ENCODE data around the gene KRT6A.

KRT6A gene

DNA sequence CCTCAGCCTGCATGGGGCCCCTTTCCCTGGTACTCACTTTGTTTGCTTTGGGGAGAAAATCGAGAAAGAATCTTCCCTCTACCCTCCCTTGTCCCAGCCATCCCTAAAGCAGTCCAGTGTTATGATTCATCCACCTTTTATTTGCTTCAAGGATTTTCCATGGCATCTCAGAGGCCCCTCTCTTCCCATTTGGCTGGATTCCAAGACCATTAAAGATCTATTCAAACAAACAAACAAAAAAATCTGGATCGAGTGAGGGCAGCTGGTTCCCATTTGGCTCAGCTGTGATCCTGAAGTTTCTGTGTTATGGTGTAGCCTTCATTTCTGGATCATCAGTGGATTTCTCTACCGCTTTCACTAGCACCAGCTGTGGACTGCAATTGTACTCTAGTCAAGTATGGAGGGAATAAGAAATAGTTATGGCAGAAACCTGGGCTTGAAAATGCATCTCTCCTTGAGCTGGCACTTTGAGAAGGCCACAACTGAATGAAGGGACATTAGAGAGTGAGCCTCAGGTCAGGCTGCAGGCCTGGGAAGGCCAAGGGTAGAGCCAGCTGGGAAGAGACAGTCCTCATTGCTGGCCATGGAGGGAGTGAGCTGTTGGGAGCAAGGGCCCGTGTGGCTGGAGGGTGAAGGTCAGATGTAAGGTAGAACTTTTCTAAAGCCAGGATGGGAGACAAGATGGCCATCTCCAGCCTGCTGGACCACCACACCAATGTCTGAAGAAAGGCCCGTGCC, 46.2 kb upstream of the KRT6A start:
- Histone ChIP-seq H3K4me1 (peaks cover 0 to 25% (median 3%) of the 10 kb centered on the region in 4 donors), H3K4me3 (no peak overlapping the region), H3K27me3 (no peaks in the 10 kb centered on the region), H3K27ac (no peak overlapping the region), H3K36me3 (no peaks in the 10 kb centered on the region), H3K9me3 (no peaks in the 10 kb centered on the region)
- TF ChIP-seq, protein P1, sequence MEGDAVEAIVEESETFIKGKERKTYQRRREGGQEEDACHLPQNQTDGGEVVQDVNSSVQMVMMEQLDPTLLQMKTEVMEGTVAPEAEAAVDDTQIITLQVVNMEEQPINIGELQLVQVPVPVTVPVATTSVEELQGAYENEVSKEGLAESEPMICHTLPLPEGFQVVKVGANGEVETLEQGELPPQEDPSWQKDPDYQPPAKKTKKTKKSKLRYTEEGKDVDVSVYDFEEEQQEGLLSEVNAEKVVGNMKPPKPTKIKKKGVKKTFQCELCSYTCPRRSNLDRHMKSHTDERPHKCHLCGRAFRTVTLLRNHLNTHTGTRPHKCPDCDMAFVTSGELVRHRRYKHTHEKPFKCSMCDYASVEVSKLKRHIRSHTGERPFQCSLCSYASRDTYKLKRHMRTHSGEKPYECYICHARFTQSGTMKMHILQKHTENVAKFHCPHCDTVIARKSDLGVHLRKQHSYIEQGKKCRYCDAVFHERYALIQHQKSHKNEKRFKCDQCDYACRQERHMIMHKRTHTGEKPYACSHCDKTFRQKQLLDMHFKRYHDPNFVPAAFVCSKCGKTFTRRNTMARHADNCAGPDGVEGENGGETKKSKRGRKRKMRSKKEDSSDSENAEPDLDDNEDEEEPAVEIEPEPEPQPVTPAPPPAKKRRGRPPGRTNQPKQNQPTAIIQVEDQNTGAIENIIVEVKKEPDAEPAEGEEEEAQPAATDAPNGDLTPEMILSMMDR (IDR thresholded peaks at IDR 0.05), result no peak
- intact Hi-C loops (cut with DNase I; ENCODE audit: low total_unique reads), result no loop called here
- DNase-seq, result no peak

- Histone ChIP-seq H3K36me3 (no peaks in the 10 kb centered on the region), H3K9me3 (no peaks in the 10 kb centered on the region), H3K4me1 (peaks cover 0 to 17% (median 0%) of the 10 kb centered on the region in 4 donors), H3K27ac (no peak overlapping the region), H3K27me3 (no peaks in the 10 kb centered on the region), H3K4me3 (no peak overlapping the region)
- intact Hi-C loops (cut with DNase I; ENCODE audit: low total_unique reads), result no loop called here
- DNase-seq, result no peak
- TF ChIP-seq, protein P1 (IDR thresholded peaks at IDR 0.05), result no peak
Measured at GRCh38 chr12:52537101-52537500, 44.0 kb upstream of the KRT6A start.

DNA sequence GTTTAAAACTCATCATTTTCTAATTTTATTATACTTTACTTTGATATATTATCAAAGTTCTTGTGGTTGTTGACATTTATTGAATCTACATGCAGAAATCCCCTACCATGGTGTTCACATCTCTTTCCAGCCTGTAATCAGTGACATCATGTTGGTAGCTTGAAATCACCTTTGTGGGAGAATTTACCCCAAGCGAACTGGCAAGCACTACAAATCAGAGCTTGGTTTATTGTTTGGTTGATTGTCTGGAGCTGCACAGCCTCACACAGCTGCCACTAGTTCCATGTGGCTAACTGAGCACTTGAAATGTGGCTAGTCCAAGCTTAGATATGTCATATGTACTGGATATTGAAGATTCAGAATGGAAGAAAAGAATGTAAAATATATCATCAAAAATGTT, 42.5 kb upstream of the KRT6A start:
- DNase-seq, result no peak
- TF ChIP-seq, protein P1 (IDR thresholded peaks at IDR 0.05), result no peak
- H3K36me3 ChIP-seq, result no peaks in the 10 kb centered on the region
- intact Hi-C loops (cut with DNase I; ENCODE audit: low total_unique reads), result no loop called here
- peaks cover 0 to 15% (median 0%) of the 10 kb centered on the region in 4 donors for H3K4me1 ChIP-seq
- H3K4me3 ChIP-seq, result no peak overlapping the region
- H3K27ac ChIP-seq, result no peak overlapping the region
- no peaks in the 10 kb centered on the region for H3K9me3 ChIP-seq
- no peaks in the 10 kb centered on the region for H3K27me3 ChIP-seq

DNA sequence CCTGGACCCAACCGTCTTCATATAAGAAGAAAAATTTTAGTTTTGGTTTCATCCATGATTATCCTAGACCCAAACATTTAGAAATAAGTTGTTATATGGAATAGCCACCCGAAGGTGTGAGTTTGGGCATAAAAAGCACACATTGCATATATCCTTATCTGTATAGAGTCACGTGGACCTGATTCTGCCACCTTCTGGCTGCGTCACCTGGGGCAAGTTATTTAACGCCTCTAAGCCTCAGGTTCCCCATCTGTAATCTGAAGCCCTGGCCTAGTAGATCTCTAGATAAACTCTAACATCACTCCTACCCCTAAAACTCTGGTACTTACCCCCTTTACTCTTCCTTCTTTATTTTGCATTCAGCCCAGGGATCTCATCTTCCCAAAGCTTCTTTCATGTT, 41.4 kb upstream of the KRT6A start:
- TF ChIP-seq, protein P1 (IDR thresholded peaks at IDR 0.05), result no peak
- no peak overlapping the region for H3K4me3 ChIP-seq
- H3K27ac ChIP-seq, result no peak overlapping the region
- no peaks in the 10 kb centered on the region for H3K36me3 ChIP-seq
- no peak for DNase-seq
- peaks cover 0 to 7% (median 0%) of the 10 kb centered on the region in 4 donors for H3K4me1 ChIP-seq
- H3K27me3 ChIP-seq, result no peaks in the 10 kb centered on the region
- intact Hi-C loops (cut with DNase I; ENCODE audit: low total_unique reads), result no loop called here
- H3K9me3 ChIP-seq, result no peaks in the 10 kb centered on the region

DNA sequence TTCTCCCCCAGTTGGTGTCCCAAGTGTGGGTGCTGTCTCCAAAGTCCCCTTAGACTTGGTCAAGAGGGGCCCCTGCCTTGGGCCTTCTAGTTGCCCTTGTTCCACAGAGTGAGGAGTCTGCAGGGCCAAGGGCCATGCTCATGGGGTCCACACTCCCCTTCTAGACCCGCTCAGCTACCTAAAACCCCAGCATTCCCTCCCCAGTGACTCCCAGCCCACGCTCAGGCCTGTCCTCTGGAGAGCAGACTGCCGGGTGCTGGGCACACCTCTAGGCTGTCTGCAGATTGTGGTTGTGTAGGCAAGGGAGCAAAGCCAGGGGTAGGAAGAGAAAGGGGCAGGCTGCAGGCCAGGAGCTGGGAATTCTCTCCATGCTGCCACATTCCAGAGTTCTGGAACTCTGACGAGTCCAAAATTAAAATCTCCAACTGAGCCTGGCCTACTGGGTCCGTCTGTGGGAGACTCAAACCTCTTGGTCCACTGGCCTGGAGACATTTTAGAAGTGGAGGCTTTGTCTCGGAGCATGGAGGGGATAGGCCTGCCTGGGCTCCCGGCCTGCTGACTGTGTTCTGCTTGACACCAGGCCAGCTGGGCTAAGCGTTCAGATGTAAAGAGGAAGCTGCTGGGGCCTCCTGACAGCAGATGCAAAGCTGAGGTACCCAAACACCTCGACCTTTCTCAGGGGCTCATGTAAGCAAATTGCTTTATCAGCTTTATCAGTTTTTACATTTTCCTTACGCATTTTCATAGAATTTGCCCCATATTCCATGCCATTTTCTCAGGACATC, 40.8 kb upstream of the KRT6A start:
- TF ChIP-seq, protein P1 (IDR thresholded peaks at IDR 0.05), result no peak
- Histone ChIP-seq H3K9me3 (no peaks in the 10 kb centered on the region), H3K4me1 (peaks cover 0 to 1% (median 0%) of the 10 kb centered on the region in 4 donors), H3K36me3 (no peaks in the 10 kb centered on the region), H3K27ac (no peak overlapping the region), H3K4me3 (no peak overlapping the region), H3K27me3 (no peaks in the 10 kb centered on the region)
- intact Hi-C loops (cut with DNase I; ENCODE audit: low total_unique reads), result no loop called here
- DNase-seq, result peak in 1 of 2 donors; percentile 37

All from tibial artery (tissue), 4 donors.